ENCODE data around the gene RPL34.

RPL34 gene

DNA sequence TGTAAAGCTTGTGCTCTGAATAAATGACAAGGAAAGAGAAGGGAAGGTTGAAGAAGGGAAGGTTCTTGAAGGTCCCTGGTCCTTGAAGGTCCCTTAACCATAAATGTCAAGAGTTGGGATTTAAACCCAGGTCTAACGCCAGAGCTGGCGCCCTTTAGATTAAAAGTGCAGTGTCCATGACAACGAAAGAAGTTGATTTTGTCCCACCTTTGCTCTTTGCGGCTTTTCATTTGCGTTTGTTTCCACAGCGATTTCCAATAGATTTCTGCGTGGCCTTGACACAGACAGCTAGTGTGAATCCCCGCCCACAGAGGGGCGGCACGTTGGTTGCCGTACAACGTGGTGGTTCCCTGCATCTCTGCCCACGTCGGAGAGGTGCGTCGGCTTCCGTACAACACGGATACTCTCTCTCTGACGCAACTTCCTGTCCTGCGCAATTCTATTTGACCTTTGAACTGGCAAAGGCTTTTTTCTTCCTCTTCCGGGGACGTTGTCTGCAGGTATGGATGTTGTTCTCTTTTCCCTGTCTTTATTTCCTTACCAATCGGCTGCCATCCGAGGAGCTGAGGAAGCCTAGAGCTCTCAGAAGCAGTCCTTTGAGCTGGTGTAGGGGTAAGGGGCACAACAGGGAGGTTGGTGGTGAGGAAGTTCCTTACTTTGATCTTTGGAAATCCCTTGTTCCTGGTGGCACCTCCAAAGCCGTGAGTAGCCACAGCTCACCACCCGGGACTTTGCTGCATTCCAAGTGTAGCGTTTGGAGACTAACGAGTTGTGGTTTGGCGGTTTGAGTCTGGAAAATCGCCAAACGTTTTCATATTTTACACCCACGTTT lies at the start of gene RPL34 (continued):
- TF ChIP-seq, protein P1, sequence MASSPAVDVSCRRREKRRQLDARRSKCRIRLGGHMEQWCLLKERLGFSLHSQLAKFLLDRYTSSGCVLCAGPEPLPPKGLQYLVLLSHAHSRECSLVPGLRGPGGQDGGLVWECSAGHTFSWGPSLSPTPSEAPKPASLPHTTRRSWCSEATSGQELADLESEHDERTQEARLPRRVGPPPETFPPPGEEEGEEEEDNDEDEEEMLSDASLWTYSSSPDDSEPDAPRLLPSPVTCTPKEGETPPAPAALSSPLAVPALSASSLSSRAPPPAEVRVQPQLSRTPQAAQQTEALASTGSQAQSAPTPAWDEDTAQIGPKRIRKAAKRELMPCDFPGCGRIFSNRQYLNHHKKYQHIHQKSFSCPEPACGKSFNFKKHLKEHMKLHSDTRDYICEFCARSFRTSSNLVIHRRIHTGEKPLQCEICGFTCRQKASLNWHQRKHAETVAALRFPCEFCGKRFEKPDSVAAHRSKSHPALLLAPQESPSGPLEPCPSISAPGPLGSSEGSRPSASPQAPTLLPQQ (tag by site-specific recombination; IDR thresholded peaks at IDR 0.05): 0 out of 2 replicates have a peak, but pooled peaks have one; percentile 44
- TF ChIP-seq ZNF677 (tag by site-specific recombination; IDR thresholded peaks at IDR 0.05) (no peak), ZBTB21 (tag by site-specific recombination; IDR thresholded peaks at IDR 0.05) (peak; percentile 83), ZNF274 (IDR thresholded peaks at IDR 0.05; ENCODE audit: low read length) (no peak), ZNF274 (tag by site-specific recombination; IDR thresholded peaks at IDR 0.05; ENCODE audit: borderline replicate concordance) (no peak), SP3 (tag by site-specific recombination; IDR thresholded peaks at IDR 0.05) (peak; percentile 83), ZNF654 (tag by site-specific recombination; IDR thresholded peaks at IDR 0.05; ENCODE audit: low read depth) (no peak), ZBTB48 (tag by site-specific recombination; IDR thresholded peaks at IDR 0.05) (peak; percentile 84), ZNF701 (tag by site-specific recombination; IDR thresholded peaks at IDR 0.05) (no peak), ZNF133 (tag by site-specific recombination; IDR thresholded peaks at IDR 0.05) (no peak), ZNF223 (tag by site-specific recombination; IDR thresholded peaks at IDR 0.05) (no peak), ZNF184 (tag by site-specific recombination; IDR thresholded peaks at IDR 0.05) (no peak), BCL11B (tag by site-specific recombination; IDR thresholded peaks at IDR 0.05; ENCODE audit: low read depth) (no peak), ZXDB (tag by site-specific recombination; IDR thresholded peaks at IDR 0.05) (peak; percentile 66), ZNF473 (tag by site-specific recombination; IDR thresholded peaks at IDR 0.05) (no peak)
- TF ChIP-seq, protein P2, sequence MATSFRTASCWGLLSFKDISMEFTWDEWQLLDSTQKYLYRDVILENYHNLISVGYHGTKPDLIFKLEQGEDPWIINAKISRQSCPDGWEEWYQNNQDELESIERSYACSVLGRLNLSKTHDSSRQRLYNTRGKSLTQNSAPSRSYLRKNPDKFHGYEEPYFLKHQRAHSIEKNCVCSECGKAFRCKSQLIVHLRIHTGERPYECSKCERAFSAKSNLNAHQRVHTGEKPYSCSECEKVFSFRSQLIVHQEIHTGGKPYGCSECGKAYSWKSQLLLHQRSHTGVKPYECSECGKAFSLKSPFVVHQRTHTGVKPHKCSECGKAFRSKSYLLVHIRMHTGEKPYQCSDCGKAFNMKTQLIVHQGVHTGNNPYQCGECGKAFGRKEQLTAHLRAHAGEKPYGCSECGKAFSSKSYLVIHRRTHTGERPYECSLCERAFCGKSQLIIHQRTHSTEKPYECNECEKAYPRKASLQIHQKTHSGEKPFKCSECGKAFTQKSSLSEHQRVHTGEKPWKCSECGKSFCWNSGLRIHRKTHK (tag by site-specific recombination; IDR thresholded peaks at IDR 0.05): no peak
- TF ChIP-seq, protein P3, sequence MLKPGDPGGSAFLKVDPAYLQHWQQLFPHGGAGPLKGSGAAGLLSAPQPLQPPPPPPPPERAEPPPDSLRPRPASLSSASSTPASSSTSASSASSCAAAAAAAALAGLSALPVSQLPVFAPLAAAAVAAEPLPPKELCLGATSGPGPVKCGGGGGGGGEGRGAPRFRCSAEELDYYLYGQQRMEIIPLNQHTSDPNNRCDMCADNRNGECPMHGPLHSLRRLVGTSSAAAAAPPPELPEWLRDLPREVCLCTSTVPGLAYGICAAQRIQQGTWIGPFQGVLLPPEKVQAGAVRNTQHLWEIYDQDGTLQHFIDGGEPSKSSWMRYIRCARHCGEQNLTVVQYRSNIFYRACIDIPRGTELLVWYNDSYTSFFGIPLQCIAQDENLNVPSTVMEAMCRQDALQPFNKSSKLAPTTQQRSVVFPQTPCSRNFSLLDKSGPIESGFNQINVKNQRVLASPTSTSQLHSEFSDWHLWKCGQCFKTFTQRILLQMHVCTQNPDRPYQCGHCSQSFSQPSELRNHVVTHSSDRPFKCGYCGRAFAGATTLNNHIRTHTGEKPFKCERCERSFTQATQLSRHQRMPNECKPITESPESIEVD (tag by site-specific recombination; IDR thresholded peaks at IDR 0.05): no peak
- TF ChIP-seq, protein P4, sequence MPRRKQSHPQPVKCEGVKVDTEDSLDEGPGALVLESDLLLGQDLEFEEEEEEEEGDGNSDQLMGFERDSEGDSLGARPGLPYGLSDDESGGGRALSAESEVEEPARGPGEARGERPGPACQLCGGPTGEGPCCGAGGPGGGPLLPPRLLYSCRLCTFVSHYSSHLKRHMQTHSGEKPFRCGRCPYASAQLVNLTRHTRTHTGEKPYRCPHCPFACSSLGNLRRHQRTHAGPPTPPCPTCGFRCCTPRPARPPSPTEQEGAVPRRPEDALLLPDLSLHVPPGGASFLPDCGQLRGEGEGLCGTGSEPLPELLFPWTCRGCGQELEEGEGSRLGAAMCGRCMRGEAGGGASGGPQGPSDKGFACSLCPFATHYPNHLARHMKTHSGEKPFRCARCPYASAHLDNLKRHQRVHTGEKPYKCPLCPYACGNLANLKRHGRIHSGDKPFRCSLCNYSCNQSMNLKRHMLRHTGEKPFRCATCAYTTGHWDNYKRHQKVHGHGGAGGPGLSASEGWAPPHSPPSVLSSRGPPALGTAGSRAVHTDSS (tag by site-specific recombination; IDR thresholded peaks at IDR 0.05): peak; percentile 17; the same call in 1 of the 2 replicates
- TF ChIP-seq, protein P5, sequence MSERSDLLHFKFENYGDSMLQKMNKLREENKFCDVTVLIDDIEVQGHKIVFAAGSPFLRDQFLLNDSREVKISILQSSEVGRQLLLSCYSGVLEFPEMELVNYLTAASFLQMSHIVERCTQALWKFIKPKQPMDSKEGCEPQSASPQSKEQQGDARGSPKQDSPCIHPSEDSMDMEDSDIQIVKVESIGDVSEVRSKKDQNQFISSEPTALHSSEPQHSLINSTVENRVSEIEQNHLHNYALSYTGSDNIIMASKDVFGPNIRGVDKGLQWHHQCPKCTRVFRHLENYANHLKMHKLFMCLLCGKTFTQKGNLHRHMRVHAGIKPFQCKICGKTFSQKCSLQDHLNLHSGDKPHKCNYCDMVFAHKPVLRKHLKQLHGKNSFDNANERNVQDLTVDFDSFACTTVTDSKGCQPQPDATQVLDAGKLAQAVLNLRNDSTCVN (tag by site-specific recombination; optimal IDR thresholded peaks at IDR 0.05): no peak
- TF ChIP-seq, protein P6, sequence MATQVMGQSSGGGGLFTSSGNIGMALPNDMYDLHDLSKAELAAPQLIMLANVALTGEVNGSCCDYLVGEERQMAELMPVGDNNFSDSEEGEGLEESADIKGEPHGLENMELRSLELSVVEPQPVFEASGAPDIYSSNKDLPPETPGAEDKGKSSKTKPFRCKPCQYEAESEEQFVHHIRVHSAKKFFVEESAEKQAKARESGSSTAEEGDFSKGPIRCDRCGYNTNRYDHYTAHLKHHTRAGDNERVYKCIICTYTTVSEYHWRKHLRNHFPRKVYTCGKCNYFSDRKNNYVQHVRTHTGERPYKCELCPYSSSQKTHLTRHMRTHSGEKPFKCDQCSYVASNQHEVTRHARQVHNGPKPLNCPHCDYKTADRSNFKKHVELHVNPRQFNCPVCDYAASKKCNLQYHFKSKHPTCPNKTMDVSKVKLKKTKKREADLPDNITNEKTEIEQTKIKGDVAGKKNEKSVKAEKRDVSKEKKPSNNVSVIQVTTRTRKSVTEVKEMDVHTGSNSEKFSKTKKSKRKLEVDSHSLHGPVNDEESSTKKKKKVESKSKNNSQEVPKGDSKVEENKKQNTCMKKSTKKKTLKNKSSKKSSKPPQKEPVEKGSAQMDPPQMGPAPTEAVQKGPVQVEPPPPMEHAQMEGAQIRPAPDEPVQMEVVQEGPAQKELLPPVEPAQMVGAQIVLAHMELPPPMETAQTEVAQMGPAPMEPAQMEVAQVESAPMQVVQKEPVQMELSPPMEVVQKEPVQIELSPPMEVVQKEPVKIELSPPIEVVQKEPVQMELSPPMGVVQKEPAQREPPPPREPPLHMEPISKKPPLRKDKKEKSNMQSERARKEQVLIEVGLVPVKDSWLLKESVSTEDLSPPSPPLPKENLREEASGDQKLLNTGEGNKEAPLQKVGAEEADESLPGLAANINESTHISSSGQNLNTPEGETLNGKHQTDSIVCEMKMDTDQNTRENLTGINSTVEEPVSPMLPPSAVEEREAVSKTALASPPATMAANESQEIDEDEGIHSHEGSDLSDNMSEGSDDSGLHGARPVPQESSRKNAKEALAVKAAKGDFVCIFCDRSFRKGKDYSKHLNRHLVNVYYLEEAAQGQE (tag by site-specific recombination; IDR thresholded peaks at IDR 0.05): no peak
- TF ChIP-seq, protein P7, sequence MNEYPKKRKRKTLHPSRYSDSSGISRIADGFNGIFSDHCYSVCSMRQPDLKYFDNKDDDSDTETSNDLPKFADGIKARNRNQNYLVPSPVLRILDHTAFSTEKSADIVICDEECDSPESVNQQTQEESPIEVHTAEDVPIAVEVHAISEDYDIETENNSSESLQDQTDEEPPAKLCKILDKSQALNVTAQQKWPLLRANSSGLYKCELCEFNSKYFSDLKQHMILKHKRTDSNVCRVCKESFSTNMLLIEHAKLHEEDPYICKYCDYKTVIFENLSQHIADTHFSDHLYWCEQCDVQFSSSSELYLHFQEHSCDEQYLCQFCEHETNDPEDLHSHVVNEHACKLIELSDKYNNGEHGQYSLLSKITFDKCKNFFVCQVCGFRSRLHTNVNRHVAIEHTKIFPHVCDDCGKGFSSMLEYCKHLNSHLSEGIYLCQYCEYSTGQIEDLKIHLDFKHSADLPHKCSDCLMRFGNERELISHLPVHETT (tag by site-specific recombination; IDR thresholded peaks at IDR 0.05): peak; percentile 46; the same call in 1 of the 2 replicates

Measured in HEK293 (cell line).